DMS153 (cell line): ENCODE results near the gene SF1.

ENCODE experiments used
- DNase-seq: peaks from one replicate; lab custom pipeline; 2025; lab: John Stamatoyannopoulos, UW

SF1 gene

DNA sequence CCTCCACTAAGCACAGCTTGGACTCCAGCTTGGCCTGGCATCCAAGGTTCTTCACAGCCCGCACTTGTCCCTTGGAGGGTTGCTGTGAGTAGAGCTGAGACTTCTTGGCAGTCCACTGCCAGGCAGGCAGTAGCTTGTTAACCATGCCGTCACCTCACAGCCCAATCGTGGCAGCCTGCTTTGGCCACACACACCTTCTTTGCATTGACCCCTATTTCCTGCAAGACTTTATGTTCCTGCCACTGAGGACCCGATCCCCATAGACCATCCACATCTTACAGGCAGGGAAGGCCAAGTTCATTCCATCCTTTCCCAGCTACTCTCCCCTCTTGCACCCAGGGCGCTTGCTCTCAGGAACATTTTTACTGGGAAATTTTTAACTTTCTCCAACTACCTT is 16.1 kb downstream of the SF1 start:
- DNase-seq, result no peak

DNA sequence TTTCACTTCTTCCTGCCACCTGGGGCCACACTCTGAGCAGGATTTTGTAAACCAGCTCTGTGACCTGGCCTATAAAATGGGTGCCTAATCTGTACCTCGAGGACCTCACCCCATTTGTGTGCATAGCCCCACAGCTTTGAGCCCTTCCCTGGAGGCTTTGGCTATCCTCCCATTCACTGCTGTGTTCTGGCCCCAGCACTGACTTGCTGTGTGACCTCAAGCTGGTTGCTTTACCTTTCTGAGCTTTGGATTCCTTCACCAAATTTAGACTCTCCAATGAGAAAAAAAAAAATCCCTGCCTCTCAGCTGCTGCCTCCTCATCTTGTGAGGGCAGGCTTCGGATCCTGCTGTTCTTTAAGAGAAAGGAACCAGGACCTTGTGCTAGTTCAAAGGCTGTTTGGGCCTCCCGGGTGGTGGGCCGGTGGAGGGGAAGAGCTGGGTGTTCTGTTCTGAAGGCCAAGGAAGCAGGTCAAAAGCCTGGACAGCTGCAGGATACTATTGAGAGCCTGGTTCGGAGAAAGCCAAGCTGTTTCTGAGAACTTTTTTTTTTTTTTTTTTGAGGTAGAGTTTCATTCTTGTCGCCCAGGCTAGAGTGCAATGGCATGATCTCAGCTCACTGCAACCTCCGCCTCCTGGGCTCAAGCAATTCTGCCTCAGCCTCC is 17.5 kb downstream of the SF1 start:
- no peak for DNase-seq

DNA sequence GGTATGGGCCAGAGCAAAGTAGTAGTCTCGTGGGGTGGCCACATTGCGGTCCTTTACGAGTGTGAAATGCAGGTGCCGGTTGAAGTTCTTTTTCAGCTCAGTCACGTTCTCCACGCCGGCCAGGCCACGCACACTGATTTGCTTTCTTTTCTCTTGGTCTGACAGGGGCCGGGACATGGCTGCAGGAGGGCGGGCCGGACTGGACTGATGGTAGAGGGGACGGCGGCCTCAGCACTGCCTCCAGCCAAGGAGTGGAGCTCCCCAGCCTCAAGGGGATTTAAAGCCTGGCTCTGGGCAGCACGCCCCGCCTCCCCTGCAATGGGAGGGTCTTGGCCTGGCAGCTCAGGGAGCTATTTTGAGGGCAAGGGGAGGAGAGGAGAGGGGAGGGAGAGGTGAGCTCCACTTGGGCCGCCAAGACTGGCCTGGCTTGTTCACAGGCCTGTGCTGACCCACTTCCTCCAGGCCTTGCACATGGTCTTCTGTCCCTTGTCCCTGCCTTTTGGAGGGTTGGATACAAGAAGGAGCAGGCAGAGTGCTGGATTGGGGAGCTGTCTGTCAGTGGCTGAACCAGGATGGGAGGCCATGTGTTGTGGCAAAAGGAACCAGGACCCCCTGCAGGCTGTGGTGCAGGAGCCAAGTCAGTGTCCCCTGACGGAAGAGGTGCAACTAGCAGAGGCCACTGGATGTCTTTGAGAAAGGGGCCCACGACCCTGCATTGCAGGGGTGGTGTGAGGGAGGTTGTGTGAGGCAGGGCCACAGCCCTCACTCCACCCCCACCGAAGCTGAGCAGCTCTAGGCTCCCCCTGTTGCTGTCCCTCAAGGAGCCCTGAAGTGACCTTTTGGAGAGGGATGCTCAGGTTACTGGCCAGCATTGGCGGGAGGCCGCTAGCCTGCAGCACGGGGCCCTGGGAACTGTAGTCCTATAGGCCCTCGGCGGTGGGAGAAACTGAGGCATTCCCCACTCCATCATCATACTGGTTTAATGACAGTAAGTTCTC is 18.3 kb downstream of the SF1 start, which contains the start of gene PYGM:
Gene PYGM (minus strand): TSS at position 253 of the 998 bp plus-strand sequence. CDS start 76 bp downstream, at position 177.
- DNase-seq, result no peak

DNA sequence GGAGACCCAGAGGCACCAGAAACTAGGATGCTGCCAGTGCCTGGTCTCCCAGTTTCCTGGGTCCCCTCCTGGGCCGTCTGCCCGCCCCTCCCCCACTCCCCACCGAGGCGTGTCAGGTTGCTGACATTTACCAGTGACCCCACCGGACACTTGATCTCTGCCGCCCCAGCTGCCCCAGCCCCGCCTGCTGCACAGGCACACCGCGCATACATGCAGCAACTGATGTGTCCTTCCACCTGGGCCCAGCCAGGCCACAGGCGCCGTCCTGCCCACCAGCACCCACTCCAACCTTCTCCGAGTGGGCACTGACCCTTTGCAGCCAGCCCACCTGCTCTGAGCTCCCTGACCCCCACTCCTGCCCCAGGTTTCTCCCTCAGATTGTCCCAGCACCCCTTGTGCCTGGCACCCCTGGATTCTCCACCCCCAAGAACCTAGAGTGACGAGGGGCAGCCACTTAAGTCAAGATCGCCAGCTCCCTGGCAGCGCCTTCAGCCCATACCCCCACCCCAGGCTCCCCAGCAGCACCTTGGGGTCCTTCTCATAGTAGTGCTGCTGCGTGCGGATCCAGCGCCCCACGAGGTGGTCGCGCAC is 19.1 kb downstream of the SF1 start:
- no peak for DNase-seq

DNA sequence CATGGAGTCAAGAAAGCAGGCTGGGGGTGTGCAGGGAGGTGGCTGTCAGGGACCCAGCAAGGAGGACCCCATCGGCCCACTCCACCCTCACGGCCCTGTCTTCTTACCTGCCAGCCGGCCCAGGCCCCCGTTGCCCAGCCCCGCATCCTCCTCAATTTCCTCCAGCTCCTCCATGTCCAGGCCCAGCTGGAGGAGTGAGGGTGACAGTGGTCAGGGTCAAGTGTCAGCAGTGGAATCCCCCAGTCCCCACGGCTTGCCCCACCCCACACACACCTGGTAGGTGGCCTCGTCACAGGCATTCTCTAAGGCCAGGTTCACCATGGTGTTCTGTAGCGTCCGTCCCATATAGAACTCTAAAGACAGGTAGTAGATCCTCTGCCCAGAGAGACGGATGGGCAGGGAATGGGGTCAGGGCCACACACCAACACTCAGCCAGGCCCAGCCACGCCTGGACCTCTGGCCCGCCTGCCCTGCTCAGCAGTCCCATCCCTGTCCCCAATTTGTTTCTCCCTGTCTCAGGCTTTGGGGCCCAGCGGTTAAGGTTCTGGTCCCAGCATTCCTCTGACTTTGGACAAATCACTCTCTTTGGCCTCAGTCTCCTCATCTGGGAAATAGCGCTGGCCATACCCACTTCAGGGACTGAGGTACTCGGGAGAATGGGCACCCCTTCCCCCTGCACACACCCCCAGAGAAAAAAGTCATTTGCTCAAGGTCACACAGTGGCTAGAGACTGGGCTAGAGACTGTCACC is 19.8 kb downstream of the SF1 start:
- no peak for DNase-seq

DNA sequence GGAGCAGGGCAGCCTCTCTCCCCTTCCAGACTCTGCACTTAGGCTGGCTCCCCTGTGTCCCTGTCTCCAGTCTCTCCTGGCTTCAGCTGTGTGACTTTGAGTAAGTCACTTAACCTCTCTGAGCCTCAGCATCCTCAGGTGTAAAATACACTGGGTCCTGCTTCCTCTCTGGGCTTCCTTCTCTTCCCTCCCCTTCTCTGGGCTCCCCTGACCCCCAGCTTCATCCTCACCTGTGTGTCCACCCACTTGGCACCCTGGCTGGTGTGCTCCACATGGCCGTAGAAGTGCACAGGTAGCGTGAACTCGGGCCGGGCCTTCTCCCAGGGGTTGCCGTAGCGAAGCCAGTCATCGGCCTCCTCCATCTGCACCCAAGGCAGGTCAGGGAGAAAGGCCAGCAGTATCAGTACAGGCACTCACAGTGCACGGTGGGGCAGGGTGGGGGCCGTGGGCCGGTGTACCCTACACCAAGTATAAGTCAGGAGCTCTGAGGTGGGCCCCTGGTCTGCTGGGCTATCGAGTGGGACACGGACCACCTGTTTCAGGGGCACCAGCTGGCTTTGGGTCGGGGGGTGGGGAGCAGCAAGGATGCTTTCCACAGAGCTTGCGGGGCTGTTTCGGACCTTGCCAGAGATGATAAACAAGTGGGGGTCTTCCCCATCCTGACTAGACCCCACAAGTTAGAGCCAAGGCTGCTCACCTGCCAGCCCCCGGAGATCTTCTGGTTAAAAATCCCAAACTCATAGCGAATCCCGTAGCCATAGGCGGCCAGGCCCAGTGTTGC is 20.6 kb downstream of the SF1 start:
- no peak for DNase-seq

DNA sequence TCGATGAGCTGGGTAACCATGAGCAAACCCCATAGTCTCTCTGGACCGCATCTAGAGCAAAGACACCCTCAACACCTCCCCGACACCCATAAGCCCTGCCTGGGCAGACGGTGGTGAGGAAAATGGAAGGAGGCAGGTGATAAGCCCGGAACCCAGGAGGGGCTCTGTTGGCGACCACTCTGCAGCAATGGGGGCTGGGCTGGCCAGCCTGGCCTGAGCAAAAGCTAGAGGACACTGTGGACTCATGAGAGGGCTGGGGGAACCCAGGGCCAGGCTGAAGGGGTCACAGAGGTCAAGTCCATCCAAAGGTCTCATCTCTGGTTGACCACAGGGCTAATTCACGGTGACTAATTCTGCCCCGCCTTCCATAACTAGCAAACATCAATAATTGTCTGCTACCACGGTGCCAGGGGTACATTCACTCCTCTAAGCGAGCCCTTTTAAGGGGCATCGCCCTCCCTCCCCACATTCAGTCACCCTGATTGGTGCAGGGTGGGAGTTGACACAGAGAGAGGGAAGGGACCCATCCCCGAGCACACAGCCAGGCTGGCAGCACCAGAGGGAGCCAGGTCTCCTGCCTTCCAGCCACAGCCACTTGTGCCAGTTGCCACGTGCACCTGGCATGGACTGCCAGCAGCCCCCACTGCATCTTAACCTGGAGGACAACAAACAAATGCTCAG is 22.5 kb downstream of the SF1 start:
- no peak for DNase-seq

DNA sequence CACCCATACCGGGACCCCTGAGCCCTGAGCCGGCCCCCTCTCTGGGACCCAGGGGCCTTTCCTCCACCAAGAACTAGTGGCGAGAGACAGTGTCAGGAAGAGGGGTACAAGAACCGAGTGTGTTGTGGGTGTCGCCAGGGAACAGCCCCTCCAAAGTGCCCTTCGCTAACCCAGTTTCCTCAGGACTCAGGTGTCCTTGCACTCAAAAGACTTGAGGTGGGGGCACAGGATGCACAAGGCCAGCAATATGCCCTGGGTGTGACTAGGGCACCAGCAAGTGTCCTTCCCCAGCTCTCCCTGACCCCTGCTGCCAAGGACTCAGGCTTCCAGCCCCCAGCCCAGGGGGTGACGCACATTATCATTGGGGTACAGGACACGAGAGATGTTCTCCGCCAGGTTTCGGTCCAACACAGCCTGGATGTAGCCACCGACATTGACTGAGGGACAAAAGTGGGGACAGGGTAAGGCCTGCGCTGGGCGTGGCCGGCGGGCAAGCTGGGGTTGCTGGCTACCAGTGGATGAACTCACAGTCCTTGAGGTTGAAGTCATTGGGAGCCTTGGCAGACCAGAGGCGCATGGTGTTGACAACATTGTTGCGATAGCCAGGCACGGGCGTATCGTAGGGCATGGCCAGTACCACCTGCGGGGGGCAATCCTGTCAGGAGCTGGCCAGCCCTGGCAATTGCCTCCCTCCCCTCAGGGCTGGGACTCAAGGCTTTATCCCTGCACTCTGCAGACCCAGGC is 23.3 kb downstream of the SF1 start:
- DNase-seq, result no peak

DNA sequence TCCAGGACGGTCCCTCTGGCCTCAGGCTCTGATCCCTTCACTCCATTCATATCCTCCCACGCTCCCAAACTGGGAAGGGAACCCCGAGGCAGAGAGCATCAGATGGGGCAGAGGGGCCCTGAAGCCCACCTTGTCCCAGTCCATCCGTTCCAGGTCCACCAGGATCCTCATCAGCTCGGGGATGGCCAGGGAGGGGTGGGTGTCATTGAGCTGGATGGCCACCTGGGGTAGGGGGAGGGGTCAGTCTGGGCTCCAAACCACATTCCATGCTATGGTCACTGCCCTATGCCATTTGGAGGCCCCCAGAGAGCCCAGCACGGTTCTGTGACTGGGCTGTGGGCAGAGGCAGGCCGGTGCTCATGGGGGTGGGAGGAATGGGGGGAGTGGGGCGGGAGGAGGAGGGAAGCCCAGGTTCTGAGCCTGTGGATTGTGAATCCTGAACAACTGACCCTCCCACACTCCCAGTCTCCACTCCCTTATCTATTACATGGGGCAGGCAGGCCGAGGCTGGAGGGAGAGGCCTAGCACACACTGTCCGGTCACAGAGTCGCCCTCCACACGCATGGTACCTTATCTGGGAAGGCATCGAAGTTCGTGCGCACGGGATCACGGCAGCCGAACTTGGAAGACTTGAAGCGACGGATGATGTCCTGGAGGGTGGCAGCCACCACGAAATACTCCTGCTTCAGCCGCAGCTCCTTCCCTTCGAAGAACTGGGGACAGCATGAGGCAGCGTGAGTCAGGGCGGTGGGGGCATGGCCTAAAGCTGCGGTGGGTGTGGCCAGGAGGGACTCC is 24.0 kb downstream of the SF1 start:
- no peak for DNase-seq

DNA sequence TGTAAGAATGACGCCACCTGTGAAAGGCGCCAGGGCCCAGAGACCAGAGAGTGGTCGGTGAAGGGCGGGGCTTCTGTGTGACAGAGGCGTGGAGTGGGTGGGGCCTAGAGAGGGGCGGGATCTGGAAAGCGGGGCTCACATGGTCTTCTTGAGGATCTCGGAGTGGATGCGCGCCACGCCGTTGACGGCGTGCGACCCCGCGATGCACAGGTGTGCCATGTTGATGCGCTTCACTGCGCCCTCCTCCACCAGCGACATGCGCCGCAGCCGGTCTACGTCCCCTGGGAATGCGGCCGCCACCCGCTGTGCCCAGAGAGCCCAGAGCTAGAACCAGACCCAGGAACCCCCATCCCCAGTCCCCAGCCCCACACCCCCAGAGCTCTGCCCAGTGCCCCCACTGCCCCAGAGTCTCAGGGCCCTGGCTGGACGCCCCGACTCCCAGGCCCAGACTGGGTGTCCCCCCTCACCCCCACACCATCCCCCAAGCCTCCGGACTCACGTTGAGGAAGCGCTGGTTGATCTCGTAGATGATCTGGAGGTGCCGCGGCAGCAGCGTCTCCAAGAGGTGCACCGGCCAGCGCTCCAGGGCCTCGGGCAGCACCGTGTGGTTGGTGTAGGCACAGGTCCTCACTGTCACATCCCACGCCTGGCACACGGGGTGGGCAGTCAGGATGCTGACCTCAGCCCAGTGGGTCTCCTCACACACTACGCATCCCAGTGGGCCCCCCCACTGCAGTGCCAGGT is 24.8 kb downstream of the SF1 start:
- DNase-seq, result no peak

DNA sequence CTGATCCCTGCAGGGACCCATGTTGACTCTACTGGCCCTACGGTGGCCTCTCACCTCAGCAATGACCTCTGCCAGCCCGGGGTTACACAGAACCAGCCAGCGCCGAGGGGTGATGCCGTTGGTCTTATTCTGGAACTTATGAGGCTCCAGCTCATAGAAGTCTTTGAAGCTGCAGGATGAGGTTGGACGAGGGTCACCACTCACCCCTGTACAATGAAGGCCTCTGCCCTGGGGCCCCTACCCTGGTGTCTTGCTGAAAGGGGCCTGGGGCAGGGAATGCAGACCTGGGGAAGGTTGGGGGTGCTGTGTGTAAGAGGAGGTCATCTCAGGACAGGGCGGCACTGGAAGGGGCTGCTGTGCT is 25.3 kb downstream of the SF1 start:
- no peak for DNase-seq

DNA sequence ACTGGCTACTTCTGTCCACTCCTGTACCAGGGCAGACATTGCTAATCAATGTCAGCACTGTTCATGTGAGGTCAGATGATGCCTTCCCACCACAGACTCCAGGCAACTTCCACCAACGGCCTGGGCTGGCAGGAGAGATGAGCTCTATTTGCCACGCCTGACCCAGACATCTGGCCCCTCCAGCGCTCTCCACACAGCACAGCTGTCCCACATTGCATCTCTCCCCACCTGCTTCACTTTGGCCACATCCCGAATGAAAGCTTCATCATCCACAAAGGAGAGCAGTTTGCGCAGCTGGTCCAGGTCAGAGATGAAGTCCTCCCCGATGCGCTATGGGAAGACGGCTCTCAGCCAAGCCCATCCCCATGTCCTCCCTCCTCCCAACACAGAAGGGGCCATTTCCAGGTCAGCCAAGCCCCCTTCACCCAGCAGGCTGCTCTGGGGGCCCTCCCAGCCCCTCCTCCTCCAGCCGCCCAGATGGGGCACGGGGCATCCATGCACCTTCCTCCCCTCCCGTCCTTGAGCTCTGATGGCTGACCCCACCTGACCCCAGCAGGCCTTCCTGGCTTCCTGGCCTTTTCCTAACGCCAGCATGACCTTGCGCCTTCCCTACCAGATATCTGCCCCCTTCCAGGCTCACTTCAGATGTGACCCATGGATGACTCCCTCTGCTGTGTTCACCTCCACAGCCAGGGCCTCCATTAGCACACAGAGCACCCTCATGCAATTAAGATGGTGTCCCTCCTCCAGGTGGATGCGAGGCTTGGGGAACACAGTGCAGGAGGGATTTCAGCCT is 26.0 kb downstream of the SF1 start:
- DNase-seq, result no peak

DNA sequence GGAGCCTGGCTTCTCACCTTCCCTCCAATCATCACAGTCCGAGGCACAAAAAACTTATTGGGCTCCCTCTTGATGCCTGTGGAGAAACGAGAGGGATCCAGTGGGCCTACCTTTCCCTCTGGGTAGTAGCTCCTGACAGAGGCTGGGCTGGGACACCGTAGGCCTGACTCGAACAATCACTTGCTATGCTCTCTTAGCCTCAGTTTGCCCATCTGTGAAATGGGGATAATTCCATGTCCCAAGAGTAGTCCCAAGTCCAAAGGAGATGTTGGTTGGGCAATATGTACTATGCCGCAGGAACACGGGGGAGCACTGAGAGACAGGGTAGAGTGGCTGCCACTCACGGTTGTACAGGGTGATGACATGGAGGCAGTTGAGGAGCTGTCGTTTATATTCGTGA is 26.8 kb downstream of the SF1 start:
- DNase-seq, result no peak

DNA sequence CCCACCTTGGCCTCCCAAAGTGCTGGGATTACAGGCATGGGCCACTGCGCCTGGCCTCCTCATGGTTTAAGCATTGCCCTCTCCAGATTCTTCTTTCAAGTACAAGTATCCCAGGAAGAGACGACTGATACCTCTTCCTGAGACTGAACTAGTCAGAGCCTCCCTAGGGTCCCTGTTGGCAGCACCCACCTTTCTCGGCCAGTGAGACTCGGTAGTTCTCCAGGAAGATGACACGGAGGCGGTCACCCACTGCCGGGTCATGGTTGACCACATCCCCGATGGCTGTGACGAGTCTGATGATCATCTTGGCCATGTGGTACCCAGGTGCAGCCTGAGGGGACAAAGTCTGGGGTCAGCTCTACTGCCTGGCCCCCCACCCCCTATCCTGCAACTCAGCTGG is 27.2 kb downstream of the SF1 start:
- DNase-seq, result no peak

DNA sequence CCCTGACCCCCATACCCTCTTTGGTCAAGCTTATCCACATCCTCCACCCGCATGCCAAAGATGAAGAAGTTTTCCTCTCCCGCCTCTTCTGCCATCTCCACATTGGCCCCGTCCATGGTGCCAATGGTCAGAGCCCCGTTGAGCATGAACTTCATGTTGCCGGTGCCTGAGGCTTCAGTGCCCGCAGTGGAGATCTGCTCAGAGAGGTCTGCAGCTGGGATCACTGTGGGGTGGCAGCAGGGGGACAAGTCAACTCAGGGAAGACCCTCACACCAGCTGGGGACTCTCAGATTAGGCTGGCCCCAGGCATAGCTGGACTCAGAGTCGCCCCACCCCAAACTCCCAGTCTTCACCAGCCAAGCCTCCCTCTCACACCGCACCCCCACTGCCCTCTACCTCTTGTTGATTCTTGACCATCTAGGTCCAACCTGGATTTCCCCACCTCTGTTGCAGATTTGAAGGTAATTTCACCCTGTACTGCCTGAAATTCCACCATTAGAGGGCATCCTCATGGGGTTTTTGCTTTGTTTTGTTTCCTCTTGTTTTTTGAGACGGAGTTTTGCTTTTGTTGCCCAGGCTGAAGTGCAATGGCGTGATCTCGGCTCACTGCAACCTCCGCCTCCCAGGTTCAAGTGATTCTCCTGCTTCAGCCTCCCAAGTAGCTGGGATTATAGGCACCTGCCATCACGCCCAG is 27.8 kb downstream of the SF1 start:
- DNase-seq, result no peak

DNA sequence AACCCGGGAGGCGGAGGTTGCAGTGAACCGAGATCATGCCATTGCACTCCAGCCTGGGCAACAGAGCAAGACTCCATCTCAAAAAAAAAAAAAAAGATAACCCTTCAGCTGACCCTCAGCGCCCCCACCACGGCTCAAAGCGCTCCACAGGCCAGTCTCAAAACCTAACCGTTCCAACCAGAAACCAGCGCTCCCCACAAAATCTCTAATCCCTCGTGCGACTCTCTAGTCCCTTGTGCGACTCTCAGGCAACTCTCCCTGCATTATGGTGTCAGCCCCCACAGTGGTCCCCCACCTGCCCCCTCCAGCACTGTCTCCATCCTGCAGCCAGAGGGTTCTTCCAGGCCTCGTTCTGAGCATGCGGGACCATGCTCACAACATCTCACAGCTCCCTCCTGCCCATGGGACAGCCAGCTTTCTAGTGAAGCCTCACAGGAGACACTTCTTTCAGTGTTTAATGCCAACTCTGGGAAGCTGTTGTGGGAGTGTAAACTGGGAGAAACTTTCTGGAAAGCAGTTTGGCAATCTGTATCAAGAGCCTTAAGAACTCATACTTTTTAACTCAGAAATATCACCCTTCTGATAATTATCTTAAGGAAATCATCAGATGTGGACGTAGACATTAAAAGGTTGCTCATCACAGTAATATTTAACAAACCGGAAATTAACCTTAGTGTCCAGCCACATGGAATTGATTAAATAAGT is 30.2 kb downstream of the SF1 start:
- no peak for DNase-seq
